HEK293 (cell line): ENCODE results near the gene HOTAIR.

Experiments used
- CTCF ChIA-PET: fragments of 350-600 bp; formaldehyde crosslinking; extraction: SDS; loops from one replicate; lab custom pipeline; 2021; ENCODE audit warnings: antibody characterized with exemption; lab: Yijun Ruan, JAX
- POLR2A ChIA-PET: fragments of 300-600 bp; formaldehyde crosslinking; extraction: SDS; loops from one replicate; lab custom pipeline; 2020; ENCODE audit warnings: antibody characterized with exemption, inconsistent platforms; lab: Yijun Ruan, JAX
- H3K27ac ChIP-seq: fragments of 200-500 bp; sonication (Bioruptor generic); 2 replicates; pipeline ENCODE4 v1.5.1; 2014; ENCODE audit warnings: low read depth, low read length, control low read depth, inconsistent platforms; ENCODE audit errors: extremely low read depth
- H3K36me3 ChIP-seq, 2 experiments: fragments of 200-500 bp in 1 of 2; sonication (Bioruptor generic) in 1 of 2; 1 replicate in 1 of 2; 2 replicates in 1 of 2; pipeline ENCODE4 v1.5.1; 2014 to 2017; ENCODE audit warnings: inconsistent platforms in 2 of 2, low read length in 2 of 2; ENCODE audit not compliant: control insufficient read depth in 2 of 2, insufficient read depth in 1 of 2
- H3K4me1 ChIP-seq: fragments of 200-500 bp; sonication (Bioruptor generic); 2 replicates; pipeline ENCODE4 v1.5.1; 2014; ENCODE audit warnings: mild to moderate bottlenecking, low read length, inconsistent platforms; ENCODE audit not compliant: control insufficient read depth, insufficient read depth
- H3K4me3 ChIP-seq: 2 replicates; pipeline ENCODE4 v1.5.1; 2011; ENCODE audit warnings: low read depth, mild to moderate bottlenecking, control low read depth, low read length, moderate library complexity
- H3K9me3 ChIP-seq: fragments of 200-500 bp; sonication (Bioruptor generic); 2 replicates; pipeline ENCODE4 v1.5.1; 2014; ENCODE audit warnings: low read depth, low read length, inconsistent platforms; ENCODE audit not compliant: control insufficient read depth, insufficient read depth
- HOXC10 ChIP-seq: sonication (generic); formaldehyde crosslinking; IDR thresholded peaks from 2 replicates; pipeline ENCODE4 v1.8.1; 2023; ENCODE audit warnings: mild to moderate bottlenecking, missing genetic modification reagents
- HOXD13 ChIP-seq: sonication (generic); formaldehyde crosslinking; IDR thresholded peaks from 2 replicates; pipeline ENCODE4 v1.8.0; 2022; ENCODE audit warnings: missing genetic modification reagents, borderline replicate concordance
- IKZF3 ChIP-seq: fragments of 450-650 bp; IDR thresholded peaks from 2 replicates; pipeline ENCODE4 v1.5.0; 2018; ENCODE audit warnings: missing biosample characterization, mild to moderate bottlenecking, missing genetic modification characterization, moderate library complexity
- REPIN1 ChIP-seq: fragments of 450-650 bp; formaldehyde crosslinking; IDR thresholded peaks from 2 replicates; pipeline ENCODE4 v1.5.1; 2017; ENCODE audit warnings: missing biosample characterization, missing genetic modification characterization, low read depth
- SCRT1 ChIP-seq: fragments of 450-650 bp; formaldehyde crosslinking; IDR thresholded peaks from 2 replicates; pipeline ENCODE4 v1.5.1; 2016; ENCODE audit warnings: missing biosample characterization, missing genetic modification characterization, borderline replicate concordance
- SCRT2 ChIP-seq: fragments of 450-650 bp; formaldehyde crosslinking; IDR thresholded peaks from 2 replicates; pipeline ENCODE4 v1.5.1; 2016; ENCODE audit warnings: missing biosample characterization, missing genetic modification characterization
- YY2 ChIP-seq: fragments of 450-650 bp; formaldehyde crosslinking; IDR thresholded peaks from 2 replicates; pipeline ENCODE4 v1.5.1; 2016; ENCODE audit warnings: missing biosample characterization, missing genetic modification characterization
- ZNF175 ChIP-seq: fragments of 450-650 bp; formaldehyde crosslinking; IDR thresholded peaks from 2 replicates; pipeline ENCODE4 v1.5.1; 2016; ENCODE audit warnings: missing biosample characterization, missing genetic modification characterization
- ZNF23 ChIP-seq: fragments of 450-650 bp; formaldehyde crosslinking; IDR thresholded peaks from 2 replicates; pipeline ENCODE4 v1.5.1; 2016; ENCODE audit warnings: missing biosample characterization, missing genetic modification characterization, borderline replicate concordance
- ZNF335 ChIP-seq: fragments of 450-650 bp; formaldehyde crosslinking; conservative IDR thresholded peaks from 2 replicates; pipeline ENCODE4 v1.5.1; 2016; ENCODE audit warnings: missing biosample characterization, missing genetic modification characterization
- ZNF366 ChIP-seq: fragments of 450-650 bp; formaldehyde crosslinking; conservative IDR thresholded peaks from 2 replicates; pipeline ENCODE4 v1.5.1; 2016; ENCODE audit warnings: missing biosample characterization, missing genetic modification characterization
- ZNF404 ChIP-seq: fragments of 450-650 bp; formaldehyde crosslinking; IDR thresholded peaks from 2 replicates; pipeline ENCODE4 v1.5.1; 2017; ENCODE audit warnings: missing biosample characterization, missing genetic modification characterization
- ZNF514 ChIP-seq: fragments of 450-650 bp; formaldehyde crosslinking; IDR thresholded peaks from 2 replicates; pipeline ENCODE4 v1.5.1; 2016; ENCODE audit warnings: missing biosample characterization, missing genetic modification characterization
- ZNF521 ChIP-seq: fragments of 450-650 bp; formaldehyde crosslinking; IDR thresholded peaks from 2 replicates; pipeline ENCODE4 v1.5.1; 2017; ENCODE audit warnings: missing biosample characterization, mild to moderate bottlenecking, missing genetic modification characterization
- ZNF596 ChIP-seq: fragments of 450-650 bp; IDR thresholded peaks from 2 replicates; pipeline ENCODE4 v1.5.0; 2018; ENCODE audit warnings: missing biosample characterization, mild to moderate bottlenecking, missing genetic modification characterization, moderate library complexity
- ZNF624 ChIP-seq: fragments of 450-650 bp; formaldehyde crosslinking; IDR thresholded peaks from 2 replicates; pipeline ENCODE4 v1.5.1; 2017; ENCODE audit warnings: missing biosample characterization, missing genetic modification characterization
- ZNF626 ChIP-seq: fragments of 450-650 bp; sonication (Bioruptor Pico); formaldehyde crosslinking; IDR thresholded peaks from 2 replicates; pipeline ENCODE4 v1.5.1; 2018; ENCODE audit warnings: missing biosample characterization, missing genetic modification characterization, inconsistent platforms
- ZNF654 ChIP-seq: fragments of 450-650 bp; formaldehyde crosslinking; IDR thresholded peaks from 2 replicates; pipeline ENCODE4 v1.5.1; 2016; ENCODE audit warnings: low read depth, missing biosample characterization, missing genetic modification characterization
- ZNF777 ChIP-seq: fragments of 450-650 bp; formaldehyde crosslinking; IDR thresholded peaks from 2 replicates; pipeline ENCODE4 v1.5.1; 2017; ENCODE audit warnings: missing biosample characterization, missing genetic modification characterization, borderline replicate concordance
- ZNF791 ChIP-seq: fragments of 450-650 bp; formaldehyde crosslinking; IDR thresholded peaks from 2 replicates; pipeline ENCODE4 v1.5.1; 2016; ENCODE audit warnings: missing biosample characterization, missing genetic modification characterization
- ZSCAN16 ChIP-seq: fragments of 450-650 bp; formaldehyde crosslinking; IDR thresholded peaks from 2 replicates; pipeline ENCODE4 v1.5.1; 2016; ENCODE audit warnings: missing biosample characterization, missing genetic modification characterization
- ZSCAN23 ChIP-seq: fragments of 450-650 bp; formaldehyde crosslinking; IDR thresholded peaks from 2 replicates; pipeline ENCODE4 v1.5.1; 2016; ENCODE audit warnings: missing biosample characterization, missing genetic modification characterization
- TF ChIP-seq, protein P1 (sequence below): fragments of 450-650 bp; formaldehyde crosslinking; conservative IDR thresholded peaks from 2 replicates; pipeline ENCODE4 v1.5.1; 2016; ENCODE audit warnings: low read depth, missing biosample characterization, missing genetic modification characterization
- TF ChIP-seq, protein P2 (sequence below): fragments of 450-650 bp; formaldehyde crosslinking; IDR thresholded peaks from 2 replicates; pipeline ENCODE4 v1.5.1; 2016; ENCODE audit warnings: missing biosample characterization, missing genetic modification characterization
- TF ChIP-seq, protein P3 (sequence below): fragments of 450-650 bp; formaldehyde crosslinking; IDR thresholded peaks from 2 replicates; pipeline ENCODE4 v1.5.1; 2017; ENCODE audit warnings: missing biosample characterization, missing genetic modification characterization
- TF ChIP-seq, protein P4 (sequence below): fragments of 450-650 bp; formaldehyde crosslinking; IDR thresholded peaks from 2 replicates; pipeline ENCODE4 v1.5.1; 2016; ENCODE audit warnings: missing biosample characterization, missing genetic modification characterization
- TF ChIP-seq, protein P5 (sequence below): fragments of 450-650 bp; formaldehyde crosslinking; IDR thresholded peaks from 2 replicates; pipeline ENCODE4 v1.5.1; 2017; ENCODE audit warnings: missing biosample characterization, missing genetic modification characterization

The HOTAIR gene

DNA sequence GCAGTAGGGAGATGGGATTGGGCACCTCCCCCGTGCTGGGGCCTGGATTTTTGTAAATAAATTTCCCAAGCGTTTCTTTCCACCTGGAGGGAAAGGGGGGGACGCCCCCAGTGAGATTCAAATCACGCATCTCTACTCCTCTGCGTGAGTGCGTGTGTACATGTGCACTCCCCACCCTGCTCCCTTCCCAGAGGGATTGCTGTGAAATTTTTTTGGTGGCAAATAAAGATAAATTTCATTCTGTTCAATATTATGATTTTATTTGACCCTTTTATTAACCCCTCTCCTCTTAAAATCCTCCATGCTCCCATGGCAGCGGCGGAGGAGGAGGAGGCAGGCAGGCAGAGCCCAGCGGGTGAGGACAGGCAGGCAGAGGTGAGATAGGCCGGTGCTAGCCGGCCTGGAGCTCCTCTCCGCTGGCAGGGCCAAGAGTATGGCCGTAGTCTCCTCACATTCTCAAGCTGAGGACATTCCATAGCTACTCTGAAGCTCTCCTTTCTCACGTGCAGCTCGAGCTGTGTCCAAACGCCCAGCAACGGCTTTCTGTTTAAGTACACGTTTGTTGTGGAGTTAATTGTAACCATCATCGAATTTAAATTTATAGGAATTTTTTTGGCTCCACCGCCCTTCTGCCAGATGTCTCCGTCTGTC, 1.5 kb upstream of the HOTAIR start:
- CTCF ChIA-PET: interaction anchor here (0.5 to 0.8 kb wide), 4 partner anchors 99 to 643 kb away, joined by 3 to 5 read pairs (median 3); no protein-coding TSS in a partner anchor
- no peaks in the 10 kb centered on the region for H3K36me3 ChIP-seq
- peaks cover 54% of the 10 kb centered on the region for H3K4me1 ChIP-seq
- POLR2A ChIA-PET: interaction anchor here (0.6 to 0.9 kb wide), 3 partner anchors 9 to 19 kb away, joined by 3 to 4 read pairs (median 4); no protein-coding TSS in a partner anchor
- no peak overlapping the region for H3K4me3 ChIP-seq
- H3K27ac ChIP-seq: peak overlapping the region; percentile 64; the same call in 1 of the 2 replicates
- no peaks in the 10 kb centered on the region for H3K9me3 ChIP-seq
- no peak for TF ChIP-seq SCRT2 (tag by site-specific recombination)
- TF ChIP-seq, protein P1, sequence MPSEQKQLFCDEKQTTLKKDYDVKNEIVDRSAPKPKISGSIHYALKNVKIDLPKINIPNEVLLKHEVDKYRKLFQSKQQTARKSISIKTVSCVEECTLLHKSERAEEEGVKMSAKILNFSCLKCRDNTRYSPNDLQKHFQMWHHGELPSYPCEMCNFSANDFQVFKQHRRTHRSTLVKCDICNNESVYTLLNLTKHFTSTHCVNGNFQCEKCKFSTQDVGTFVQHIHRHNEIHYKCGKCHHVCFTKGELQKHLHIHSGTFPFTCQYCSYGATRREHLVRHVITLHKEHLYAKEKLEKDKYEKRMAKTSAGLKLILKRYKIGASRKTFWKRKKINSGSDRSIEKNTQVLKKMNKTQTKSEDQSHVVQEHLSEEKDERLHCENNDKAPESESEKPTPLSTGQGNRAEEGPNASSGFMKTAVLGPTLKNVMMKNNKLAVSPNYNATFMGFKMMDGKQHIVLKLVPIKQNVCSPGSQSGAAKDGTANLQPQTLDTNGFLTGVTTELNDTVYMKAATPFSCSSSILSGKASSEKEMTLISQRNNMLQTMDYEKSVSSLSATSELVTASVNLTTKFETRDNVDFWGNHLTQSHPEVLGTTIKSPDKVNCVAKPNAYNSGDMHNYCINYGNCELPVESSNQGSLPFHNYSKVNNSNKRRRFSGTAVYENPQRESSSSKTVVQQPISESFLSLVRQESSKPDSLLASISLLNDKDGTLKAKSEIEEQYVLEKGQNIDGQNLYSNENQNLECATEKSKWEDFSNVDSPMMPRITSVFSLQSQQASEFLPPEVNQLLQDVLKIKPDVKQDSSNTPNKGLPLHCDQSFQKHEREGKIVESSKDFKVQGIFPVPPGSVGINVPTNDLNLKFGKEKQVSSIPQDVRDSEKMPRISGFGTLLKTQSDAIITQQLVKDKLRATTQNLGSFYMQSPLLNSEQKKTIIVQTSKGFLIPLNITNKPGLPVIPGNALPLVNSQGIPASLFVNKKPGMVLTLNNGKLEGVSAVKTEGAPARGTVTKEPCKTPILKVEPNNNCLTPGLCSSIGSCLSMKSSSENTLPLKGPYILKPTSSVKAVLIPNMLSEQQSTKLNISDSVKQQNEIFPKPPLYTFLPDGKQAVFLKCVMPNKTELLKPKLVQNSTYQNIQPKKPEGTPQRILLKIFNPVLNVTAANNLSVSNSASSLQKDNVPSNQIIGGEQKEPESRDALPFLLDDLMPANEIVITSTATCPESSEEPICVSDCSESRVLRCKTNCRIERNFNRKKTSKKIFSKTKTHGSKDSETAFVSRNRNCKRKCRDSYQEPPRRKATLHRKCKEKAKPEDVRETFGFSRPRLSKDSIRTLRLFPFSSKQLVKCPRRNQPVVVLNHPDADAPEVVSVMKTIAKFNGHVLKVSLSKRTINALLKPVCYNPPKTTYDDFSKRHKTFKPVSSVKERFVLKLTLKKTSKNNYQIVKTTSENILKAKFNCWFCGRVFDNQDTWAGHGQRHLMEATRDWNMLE: no peak
- TF ChIP-seq ZSCAN16 (tag by site-specific recombination): no peak
- TF ChIP-seq ZNF791 (tag by site-specific recombination): no peak
- TF ChIP-seq ZNF175 (tag by site-specific recombination): no peak
- TF ChIP-seq, protein P2, sequence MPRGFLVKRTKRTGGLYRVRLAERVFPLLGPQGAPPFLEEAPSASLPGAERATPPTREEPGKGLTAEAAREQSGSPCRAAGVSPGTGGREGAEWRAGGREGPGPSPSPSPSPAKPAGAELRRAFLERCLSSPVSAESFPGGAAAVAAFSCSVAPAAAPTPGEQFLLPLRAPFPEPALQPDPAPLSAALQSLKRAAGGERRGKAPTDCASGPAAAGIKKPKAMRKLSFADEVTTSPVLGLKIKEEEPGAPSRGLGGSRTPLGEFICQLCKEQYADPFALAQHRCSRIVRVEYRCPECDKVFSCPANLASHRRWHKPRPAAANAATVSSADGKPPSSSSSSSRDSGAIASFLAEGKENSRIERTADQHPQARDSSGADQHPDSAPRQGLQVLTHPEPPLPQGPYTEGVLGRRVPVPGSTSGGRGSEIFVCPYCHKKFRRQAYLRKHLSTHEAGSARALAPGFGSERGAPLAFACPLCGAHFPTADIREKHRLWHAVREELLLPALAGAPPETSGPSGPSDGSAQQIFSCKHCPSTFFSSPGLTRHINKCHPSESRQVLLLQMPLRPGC (tag by site-specific recombination): no peak
- no peak for TF ChIP-seq ZNF654
- TF ChIP-seq, protein P3, sequence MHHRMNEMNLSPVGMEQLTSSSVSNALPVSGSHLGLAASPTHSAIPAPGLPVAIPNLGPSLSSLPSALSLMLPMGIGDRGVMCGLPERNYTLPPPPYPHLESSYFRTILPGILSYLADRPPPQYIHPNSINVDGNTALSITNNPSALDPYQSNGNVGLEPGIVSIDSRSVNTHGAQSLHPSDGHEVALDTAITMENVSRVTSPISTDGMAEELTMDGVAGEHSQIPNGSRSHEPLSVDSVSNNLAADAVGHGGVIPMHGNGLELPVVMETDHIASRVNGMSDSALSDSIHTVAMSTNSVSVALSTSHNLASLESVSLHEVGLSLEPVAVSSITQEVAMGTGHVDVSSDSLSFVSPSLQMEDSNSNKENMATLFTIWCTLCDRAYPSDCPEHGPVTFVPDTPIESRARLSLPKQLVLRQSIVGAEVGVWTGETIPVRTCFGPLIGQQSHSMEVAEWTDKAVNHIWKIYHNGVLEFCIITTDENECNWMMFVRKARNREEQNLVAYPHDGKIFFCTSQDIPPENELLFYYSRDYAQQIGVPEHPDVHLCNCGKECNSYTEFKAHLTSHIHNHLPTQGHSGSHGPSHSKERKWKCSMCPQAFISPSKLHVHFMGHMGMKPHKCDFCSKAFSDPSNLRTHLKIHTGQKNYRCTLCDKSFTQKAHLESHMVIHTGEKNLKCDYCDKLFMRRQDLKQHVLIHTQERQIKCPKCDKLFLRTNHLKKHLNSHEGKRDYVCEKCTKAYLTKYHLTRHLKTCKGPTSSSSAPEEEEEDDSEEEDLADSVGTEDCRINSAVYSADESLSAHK (tag by site-specific recombination): 0 out of 2 replicates have a peak, but pooled peaks have one; percentile 19
- TF ChIP-seq ZNF366: no peak
- no peak for TF ChIP-seq ZNF596 (tag by site-specific recombination)
- TF ChIP-seq, protein P4, sequence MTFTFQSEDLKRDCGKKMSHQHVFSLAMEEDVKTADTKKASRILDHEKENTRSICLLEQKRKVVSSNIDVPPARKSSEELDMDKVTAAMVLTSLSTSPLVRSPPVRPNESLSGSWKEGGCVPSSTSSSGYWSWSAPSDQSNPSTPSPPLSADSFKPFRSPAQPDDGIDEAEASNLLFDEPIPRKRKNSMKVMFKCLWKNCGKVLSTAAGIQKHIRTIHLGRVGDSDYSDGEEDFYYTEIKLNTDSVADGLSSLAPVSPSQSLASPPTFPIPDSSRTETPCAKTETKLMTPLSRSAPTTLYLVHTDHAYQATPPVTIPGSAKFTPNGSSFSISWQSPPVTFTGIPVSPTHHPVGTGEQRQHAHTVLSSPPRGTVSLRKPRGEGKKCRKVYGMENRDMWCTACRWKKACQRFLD (tag by site-specific recombination): no peak
- no peak for TF ChIP-seq ZNF777 (tag by site-specific recombination)
- TF ChIP-seq, protein P5, sequence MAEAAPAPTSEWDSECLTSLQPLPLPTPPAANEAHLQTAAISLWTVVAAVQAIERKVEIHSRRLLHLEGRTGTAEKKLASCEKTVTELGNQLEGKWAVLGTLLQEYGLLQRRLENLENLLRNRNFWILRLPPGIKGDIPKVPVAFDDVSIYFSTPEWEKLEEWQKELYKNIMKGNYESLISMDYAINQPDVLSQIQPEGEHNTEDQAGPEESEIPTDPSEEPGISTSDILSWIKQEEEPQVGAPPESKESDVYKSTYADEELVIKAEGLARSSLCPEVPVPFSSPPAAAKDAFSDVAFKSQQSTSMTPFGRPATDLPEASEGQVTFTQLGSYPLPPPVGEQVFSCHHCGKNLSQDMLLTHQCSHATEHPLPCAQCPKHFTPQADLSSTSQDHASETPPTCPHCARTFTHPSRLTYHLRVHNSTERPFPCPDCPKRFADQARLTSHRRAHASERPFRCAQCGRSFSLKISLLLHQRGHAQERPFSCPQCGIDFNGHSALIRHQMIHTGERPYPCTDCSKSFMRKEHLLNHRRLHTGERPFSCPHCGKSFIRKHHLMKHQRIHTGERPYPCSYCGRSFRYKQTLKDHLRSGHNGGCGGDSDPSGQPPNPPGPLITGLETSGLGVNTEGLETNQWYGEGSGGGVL (tag by site-specific recombination): no peak
- no peak for TF ChIP-seq ZNF624
- TF ChIP-seq ZNF404 (tag by site-specific recombination): no peak
- no peak for TF ChIP-seq ZNF521
- TF ChIP-seq ZNF23: no peak
- TF ChIP-seq ZNF335 (tag by site-specific recombination): peak; percentile 67
- no peak for TF ChIP-seq SCRT1
- TF ChIP-seq ZSCAN23 (tag by site-specific recombination): no peak
- 0 out of 2 replicates have a peak, but pooled peaks have one; percentile 17 for TF ChIP-seq IKZF3
- TF ChIP-seq HOXD13 (CRISPR knock-in tag): no peak
- TF ChIP-seq HOXC10 (CRISPR knock-in tag): no peak
- no peak for TF ChIP-seq ZNF514
- no peak for TF ChIP-seq REPIN1
- no peak for TF ChIP-seq YY2 (tag by site-specific recombination)
- no peak for TF ChIP-seq ZNF626 (tag by site-specific recombination)
